Stimulated activated CD4-positive, alpha-beta T cell treated with anti-CD3 and anti-CD28 coated beads, Interleukin-15, amount 100 ng/mL, for 1 hour (primary cell): ENCODE data around the gene EIF3A.
"Not testable (repeated sequence)": the region's sequence is repeated elsewhere in the genome, so short reads cannot be mapped to it uniquely, and the experiment has no call there.

Source experiments
- DNase-seq, 2 donors: peaks; one replicate each; pipeline ENCODE4 v3.0.0-alpha.2; 2020; ENCODE audit warnings: low read depth in 1 of 2, low spot score in 1 of 2

EIF3A gene, protein sequence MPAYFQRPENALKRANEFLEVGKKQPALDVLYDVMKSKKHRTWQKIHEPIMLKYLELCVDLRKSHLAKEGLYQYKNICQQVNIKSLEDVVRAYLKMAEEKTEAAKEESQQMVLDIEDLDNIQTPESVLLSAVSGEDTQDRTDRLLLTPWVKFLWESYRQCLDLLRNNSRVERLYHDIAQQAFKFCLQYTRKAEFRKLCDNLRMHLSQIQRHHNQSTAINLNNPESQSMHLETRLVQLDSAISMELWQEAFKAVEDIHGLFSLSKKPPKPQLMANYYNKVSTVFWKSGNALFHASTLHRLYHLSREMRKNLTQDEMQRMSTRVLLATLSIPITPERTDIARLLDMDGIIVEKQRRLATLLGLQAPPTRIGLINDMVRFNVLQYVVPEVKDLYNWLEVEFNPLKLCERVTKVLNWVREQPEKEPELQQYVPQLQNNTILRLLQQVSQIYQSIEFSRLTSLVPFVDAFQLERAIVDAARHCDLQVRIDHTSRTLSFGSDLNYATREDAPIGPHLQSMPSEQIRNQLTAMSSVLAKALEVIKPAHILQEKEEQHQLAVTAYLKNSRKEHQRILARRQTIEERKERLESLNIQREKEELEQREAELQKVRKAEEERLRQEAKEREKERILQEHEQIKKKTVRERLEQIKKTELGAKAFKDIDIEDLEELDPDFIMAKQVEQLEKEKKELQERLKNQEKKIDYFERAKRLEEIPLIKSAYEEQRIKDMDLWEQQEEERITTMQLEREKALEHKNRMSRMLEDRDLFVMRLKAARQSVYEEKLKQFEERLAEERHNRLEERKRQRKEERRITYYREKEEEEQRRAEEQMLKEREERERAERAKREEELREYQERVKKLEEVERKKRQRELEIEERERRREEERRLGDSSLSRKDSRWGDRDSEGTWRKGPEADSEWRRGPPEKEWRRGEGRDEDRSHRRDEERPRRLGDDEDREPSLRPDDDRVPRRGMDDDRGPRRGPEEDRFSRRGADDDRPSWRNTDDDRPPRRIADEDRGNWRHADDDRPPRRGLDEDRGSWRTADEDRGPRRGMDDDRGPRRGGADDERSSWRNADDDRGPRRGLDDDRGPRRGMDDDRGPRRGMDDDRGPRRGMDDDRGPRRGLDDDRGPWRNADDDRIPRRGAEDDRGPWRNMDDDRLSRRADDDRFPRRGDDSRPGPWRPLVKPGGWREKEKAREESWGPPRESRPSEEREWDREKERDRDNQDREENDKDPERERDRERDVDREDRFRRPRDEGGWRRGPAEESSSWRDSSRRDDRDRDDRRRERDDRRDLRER (N-terminal part only)

DNA sequence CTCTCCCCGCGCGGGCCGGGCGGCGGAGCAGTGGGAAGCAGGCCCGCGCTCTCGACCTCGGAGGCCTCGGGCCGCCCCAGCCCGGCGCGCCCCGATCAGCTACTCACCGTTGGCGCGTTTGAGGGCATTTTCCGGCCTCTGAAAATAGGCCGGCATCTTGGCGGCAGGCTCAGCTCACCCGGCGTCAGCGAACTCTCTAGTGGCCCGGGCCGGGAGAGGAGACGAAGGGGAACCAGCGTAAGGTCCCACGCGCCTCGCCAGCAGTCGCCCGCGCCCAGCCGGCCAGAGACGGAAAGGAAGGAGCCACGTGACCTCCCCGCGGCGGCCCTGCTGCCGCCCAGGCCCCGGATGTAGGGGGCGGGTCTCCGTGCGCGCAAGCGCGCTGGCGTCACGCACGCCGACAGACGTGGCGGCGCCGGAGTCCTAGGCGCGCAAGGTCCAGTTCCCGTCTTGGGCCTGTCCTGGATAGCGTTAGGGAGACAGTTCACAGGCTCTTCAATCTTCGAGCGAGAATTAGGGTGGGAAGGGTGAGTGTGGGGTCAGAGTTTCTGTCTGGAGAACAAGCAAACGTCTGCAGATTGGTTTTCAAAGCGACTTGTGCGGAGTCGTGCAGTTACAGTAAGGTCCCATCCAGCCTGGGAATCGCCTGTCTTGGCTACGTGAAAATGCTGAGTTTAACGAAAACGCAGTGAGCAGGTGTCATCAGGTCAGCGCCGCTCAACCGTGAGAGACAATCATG, at the start of gene EIF3A:
Gene EIF3A, minus strand, starts transcription at position 297 of the 739 bp plus-strand sequence. Its CDS starts 141 bp downstream, at position 156.
- DNase-seq: peak; percentile 84 to 91

DNA sequence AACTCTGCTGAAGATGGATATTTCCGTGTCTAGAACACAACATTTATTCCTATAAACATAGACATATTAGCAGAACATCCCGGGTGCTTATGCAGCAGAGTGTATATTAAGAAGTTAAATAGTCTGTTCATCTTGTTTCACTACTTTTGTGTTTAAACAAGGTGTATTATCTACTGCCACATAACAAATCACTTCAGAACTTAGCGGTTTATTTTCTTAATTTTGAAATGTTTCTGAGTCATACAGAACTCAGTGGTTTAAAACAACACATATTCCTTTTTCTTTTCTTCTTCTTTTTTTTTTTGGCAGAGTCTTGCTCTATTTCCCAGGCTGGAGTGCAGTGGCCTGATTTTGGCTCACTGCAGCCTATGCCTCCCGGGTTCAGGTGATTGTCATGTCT, 49.1 kb upstream of the EIF3A start:
- DNase-seq: no peak

DNA sequence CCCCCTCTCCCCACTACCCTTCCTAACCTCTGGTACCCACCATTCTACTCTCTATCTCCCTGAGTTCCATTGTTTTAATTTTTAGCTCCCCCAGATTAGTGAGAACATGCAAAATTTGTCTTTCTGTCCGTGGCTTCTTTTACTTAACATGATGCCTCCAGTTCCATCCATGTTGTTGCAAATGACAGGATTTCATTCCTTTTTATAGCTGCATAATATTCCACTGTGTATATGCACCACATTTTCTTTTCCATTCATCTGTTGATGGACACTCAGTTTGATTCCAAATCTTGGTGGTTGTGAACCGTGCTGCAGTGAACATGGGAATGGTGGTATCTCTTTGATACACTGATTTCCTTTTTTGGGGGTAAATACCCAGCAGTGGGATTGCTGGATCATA, 45.3 kb upstream of the EIF3A start:
- DNase-seq: no peak

DNA sequence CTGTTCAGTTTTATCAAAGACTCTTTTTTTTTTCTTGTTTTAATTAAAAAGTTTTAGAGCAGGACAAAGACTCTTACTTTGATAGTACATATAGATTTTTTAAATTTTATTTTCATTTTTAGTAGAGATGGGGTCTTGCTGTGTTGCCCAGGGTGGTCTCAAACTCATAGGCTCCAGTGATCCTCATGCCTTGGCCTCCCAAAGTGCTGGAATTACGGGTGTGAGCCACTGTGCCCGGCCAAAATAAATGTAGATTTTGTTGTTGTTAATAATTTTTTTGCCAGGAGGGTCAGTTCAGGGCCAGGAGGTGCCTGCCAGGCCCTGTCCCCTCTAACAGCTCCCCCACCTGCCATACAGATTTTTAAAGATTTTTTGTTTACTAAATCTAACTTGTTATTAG, 40.3 kb upstream of the EIF3A start:
- DNase-seq: no peak

DNA sequence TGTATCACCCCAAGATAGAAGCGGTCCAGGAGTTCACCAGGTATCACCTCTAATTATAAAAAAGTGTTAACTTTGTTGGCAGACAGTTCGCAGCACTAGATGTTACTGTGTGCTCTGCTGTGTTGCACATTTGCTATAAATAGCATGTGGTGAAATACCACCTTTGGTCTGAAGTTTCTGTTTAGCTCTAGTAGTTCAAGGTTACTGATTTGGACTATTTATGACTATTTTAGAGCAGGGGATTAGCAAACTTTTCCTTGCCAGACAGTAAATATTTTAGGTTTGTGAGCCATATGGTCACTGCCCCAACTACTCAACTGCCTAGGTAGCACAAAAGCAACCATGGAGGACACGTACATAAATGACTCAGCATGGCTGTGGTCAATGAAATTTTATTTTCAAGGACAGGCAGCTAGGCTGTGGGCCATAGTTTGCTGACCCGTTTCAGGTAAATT, 39.8 kb upstream of the EIF3A start:
- DNase-seq: no peak

DNA sequence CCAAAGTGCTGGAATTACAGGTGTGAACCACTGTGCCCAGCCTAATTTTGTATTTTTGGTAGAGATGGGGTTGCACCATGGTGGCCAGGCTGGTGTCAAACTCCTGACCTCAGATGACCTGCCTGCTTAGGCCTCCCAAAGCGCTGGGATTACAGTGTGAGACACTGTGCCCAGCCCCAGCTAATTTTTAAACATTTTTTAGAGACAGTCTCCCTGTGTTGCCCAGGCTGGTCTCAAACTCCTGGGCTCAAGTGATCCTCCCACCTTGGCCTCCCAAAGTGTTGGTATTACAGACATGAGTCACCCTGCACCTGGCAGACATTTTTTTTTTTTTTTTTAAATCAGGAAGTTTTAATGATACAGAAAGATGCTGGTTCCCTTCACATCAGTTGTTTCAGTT, 38.8 kb upstream of the EIF3A start:
- DNase-seq: no peak

DNA sequence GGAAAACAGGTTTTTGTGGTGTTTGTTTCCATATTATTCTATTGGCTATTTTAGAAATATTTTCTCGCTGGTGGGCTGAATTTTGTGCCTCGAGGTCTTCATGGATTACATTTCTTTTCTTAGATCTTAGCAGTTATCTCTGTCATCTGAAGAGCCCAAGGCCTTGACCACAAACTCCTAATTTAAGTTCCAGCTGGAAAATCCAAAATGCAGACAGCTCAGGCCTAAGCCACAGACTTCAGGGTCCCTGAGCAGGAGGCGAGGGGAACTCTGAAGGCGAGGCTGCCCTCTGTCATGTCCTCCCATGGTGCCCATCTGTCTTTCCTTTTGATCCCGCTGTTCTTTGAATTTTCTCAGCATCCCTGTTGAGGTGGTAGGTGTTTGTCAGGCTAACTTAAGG, 37.6 kb upstream of the EIF3A start:
- DNase-seq: no peak

DNA sequence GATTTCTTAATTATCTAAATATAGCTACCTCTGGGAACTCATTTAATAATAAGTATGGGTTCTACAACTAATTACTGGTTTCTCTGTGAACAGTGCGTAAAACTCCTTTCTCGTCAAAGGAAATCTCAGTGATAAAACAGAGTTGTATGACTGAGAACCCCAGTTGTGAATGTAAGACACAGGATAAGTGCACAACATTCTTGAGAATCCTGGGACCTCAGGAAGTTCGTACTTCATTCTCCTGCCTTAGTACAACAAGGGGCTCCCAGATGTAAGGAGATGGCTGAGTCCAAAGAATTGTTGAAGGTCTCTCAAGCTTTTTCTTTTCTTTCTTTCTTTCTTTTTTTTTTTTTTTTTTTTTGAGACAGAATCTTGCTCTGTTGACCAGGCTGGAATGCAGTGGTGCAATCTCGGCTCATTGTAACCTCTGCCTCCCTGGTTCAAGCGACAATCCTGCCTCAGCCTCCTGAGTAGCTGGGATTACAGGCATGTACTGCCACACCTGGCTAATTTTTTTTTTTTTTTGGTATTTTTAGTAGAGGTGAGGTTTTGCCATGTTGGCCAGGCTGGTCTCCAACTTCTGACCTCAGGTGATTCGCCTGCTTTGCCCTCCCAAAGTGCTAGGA, 35.8 kb upstream of the EIF3A start:
- DNase-seq: no peak

DNA sequence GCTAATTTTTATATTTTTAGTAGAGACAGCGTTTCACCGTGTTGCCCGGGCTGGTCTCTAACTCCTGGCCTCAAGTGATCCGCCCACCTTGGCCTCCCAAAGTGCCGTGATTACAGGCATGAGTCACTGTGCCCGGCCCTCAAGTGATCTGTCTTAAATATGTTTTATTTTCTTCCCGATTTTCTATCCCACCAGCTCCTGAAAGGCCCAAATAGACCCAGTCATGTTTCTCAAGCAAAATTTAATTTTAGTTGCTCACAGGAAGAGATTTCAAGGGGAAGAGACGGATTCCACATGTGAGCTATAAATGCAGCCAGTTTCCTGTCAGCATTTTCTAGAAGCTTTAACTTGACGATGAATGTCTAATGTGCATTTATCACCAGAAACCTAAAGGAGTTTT, 35.3 kb upstream of the EIF3A start:
- no peak for DNase-seq

DNA sequence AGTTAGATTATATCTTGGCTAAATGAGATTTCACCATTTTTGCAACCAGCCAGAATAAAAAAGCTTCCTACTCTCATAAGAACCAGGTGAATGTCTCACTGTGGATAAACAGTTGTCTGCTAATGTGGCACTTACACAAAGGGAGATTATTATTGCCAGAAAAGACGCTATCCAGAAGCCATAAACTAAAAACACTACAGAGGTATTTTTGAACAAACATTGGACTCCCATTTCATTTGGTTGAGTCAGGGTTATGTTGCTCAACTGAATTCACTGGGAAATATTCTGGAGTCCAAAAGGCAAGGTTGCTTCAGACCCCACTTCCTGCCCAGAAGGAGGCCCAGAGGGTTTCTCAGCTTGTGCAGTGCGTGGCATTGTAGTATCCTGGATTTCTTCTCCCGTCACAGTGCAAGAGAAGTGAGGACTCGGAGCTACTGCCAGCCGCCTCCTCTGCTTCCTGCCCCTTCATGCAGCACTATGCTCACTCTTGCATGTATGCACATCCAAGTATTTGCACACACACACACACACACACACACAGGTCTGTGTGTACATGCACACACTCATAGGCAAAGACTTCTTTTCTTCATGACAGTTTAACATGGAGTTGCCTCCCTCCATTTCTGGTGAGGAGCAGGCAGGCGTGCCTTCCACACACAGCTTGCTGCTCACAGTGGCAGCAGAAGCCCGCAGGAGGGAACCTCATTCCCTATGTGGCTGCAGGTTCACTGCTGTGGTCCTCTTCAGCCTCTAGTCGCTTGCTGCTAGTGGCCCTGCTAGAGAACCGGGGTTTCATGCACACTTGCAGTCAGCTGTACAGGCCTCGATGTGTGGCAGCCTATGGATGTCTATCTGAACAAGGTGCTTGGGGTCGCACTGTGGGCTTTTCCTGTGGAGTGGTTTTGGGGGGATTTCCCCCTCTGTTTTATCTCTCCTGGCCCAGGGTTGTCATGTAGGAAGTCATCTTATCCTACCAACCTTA, 33.4 kb upstream of the EIF3A start:
- no peak for DNase-seq

DNA sequence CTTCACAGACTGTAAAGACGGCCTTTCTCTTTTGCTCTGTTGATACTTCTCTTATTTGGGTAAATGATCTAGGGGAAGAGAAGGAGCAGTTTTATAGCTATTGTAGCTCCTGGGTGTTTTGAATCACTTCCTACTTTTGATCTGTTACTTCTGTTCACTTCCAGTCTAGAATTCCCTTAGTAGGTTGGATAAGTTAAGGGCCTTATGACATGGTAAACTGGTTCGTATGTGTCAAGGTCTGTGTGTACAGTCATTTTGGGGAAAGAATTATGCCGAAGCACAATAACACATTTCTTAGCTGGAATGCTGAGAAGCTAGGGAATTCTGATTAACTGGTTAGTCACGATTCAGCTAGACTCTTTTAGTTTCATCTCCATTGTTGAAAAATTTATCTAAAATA, 31.4 kb upstream of the EIF3A start:
- no peak for DNase-seq

DNA sequence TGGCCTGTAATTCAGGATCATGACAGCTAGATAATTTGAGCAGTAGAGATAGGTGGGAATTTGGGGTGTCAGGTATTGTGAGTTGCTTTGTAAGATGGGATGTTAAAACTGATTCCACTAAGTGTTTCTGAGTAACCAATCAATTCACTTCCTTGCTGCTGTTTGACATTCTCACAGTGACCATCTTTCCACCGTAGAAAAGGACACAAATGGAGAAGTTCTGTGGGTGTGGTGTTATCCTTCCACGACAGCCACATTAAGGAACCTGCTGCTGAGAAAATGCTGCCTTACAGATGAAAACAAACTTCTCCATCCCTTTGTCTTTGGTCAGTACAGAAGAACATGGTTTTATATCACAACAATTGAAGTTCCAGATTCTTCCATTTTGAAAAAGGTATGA, 27.2 kb upstream of the EIF3A start:
- DNase-seq: not testable (repeated sequence)

DNA sequence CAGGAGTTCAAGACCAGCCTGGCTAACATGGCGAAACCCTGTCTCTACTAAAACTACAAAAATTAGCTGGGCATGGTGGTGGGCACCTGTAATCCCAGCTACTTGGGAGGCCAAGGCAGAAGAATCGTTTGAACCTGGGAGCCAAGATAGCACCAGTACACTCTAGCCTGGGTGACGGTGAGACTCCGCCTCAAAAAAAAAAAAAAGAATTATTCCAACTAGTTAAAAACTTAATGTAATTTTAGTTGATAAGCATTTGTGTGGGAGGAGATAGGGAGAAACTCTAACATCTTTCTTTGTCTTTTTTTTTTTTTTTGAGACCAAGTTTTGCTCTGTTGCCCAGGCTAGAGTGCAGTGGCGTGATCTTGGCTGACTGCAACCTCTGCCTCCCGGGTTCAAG, 26.5 kb upstream of the EIF3A start:
- not testable (repeated sequence) for DNase-seq

DNA sequence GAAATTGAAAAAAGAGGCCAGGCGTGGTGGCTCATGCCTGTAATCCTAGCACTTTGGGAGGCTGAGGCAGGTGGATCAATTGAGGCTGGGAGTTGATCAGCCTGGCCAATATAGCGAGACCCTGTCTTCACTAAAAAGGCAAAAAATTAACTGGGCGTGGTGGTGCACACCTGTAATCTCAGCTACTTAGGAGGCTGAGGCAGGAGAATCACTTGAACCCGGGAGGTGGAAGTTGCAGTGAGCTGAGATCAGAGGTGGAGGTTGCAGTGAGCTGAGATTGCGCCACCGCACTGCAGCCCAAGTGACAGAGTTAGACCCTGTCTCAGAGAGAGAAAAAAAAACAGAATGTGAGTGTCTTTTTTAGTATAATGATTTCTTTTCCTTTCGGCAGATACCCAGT, 25.3 kb upstream of the EIF3A start:
- not testable (repeated sequence) for DNase-seq

DNA sequence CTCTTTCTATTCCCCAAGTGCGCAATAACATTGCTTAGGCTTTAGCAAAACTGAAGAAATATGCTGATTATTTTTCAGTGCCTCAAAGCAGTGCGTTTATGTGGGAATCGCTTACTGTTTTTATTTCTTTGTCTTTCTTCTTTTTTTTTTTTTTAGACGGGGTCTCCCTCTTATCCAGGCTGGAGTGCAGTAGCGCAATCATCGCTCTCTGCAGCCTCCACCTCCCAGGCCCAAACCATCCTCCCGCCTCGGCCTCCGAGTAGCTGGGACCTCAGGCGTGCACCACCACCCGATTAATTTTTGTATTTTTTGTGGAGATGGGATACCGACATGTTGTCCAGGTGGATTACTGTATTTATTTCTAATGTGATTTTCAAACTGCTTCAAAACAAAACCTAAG, 24.5 kb upstream of the EIF3A start:
- DNase-seq: no peak

DNA sequence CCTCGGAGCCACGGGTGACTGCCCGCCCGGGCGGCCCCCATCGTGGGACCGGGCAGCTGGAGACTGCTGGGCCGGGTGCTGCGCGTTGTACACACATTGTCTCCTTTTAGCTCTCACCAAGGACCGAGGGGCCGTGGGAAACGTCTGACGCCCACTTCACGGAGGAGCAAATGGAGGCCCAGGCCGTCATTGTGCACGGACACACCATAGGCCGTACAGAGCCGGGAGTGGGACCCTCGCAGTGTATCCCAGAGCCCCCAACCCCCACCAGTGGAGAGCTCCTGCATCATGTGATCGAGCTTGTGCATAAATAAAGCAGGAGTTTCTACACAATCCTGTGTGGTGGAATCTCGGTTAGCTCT, 24.0 kb upstream of the EIF3A start:
- DNase-seq: no peak

DNA sequence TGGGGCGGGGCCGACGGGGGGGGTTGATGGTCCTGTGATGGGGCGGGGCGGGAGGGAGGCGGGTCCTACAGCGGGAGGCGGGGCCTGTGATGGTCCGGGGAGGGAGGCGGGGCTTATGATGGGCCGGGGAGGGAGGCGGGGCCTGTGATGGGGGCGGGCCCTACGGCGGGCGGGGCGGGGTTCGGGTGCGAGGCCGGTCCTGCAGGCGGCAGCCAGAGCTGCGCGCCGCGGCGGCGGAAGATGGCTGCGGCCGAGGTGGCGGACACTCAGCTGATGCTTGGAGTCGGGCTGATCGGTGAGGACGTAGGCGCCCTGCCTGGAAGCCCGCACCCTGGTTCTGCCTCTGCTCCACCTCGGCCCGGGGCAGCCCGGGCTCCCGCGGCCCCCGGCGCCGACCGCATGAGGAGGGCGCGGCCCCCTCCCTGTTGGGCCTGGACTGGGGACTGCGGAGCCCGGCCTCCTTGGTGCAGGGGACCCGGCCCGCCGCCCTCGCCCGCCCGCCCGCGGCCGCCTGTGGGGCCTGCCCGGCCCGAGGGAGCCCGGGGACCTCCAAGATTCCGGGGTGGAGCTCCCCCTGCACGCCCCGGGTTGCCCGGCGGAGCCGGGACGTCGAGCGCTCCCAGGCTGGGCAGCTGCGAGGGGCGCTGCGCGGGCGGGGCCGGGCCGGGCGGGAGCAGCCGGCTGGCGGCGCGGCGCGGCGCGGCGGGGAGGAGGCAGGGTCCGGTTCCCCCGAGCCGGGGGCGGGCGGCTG, 23.5 kb upstream of the EIF3A start, which contains the start of gene DENND10:
Gene DENND10, plus strand, starts transcription at position 211 of the 751 bp plus-strand sequence. Its CDS starts 30 bp downstream, at position 241.
- peak; percentile 54 to 65 for DNase-seq

DNA sequence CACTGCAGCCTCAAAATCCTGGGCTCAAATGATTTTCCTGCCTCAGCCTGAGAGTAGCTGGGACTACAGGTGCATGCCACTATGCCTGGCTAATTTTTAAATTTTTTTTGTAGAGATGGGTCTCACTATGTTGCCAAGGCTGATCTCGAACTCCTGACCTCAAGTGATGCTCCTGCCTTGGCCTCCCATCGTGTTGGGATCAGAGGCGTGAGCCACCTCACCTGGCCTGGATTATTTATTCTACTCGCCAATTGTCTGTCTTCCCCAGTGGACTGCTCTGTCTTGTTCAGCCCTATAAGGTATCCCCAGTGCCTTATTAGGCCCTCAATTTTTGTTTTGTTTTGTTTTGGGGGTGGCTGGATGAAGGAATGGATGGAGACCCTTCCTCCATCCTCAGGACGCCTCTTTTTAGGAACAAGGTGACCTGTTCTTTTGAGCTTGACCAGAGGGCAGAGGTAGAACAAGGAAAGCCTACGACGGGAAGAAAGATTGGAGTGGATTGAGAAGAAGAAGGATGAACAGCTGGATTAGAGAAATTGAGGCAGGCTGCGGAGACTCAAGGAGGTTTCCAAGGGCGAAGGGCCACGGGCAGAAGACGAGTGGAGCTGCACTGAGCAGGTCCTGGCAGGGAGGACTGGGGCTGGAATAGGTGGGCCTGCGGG, 22.8 kb upstream of the EIF3A start:
- DNase-seq: no peak
